ENCODE results near the gene KCNH1. TPM values are rescaled to one million over a fixed set of nuclear protein-coding genes. Genes with fewer than 3 reads are reported as not detected.

The KCNH1 gene
- total RNA-seq, 2 donors from 2014 or later: 0.21 TPM; not detected in 1

GRCh38 chr1:211135342-211135950 is 1.5 kb upstream of the KCNH1 start:
- H3K4me3 ChIP-seq: no peak overlapping the region
- H3K27me3 ChIP-seq (replicated peaks; ENCODE audit: insufficient read depth): no peaks in the 10 kb centered on the region
- no peak for TF ChIP-seq CTCF (IDR thresholded peaks at IDR 0.05)
- no peak for DNase-seq (ENCODE audit: low spot score)
- H3K9me3 ChIP-seq: no peaks in the 10 kb centered on the region
- H3K4me1 ChIP-seq (ENCODE audit: control insufficient read depth in 1 of 2, low read depth in 2 of 2): peaks cover 7 to 17% of the 10 kb centered on the region in 2 donors
- no peaks in the 10 kb centered on the region for H3K36me3 ChIP-seq
- no peak overlapping the region for H3K27ac ChIP-seq
- no peak for ATAC-seq (ENCODE audit: insufficient number of reproducible peaks, low FRiP score, low read depth)

GRCh38 chr1:211133393-211133835 is 534 bp downstream of the KCNH1 start:
- Histone ChIP-seq H3K4me3 (peak overlapping the region; percentile 69), H3K9me3 (no peaks in the 10 kb centered on the region), H3K27me3 (replicated peaks; ENCODE audit: insufficient read depth) (no peaks in the 10 kb centered on the region), H3K27ac (no peak overlapping the region), H3K36me3 (no peaks in the 10 kb centered on the region), H3K4me1 (ENCODE audit: control insufficient read depth in 1 of 2, low read depth in 2 of 2) (peaks cover 7 to 17% of the 10 kb centered on the region in 2 donors)
- TF ChIP-seq CTCF (IDR thresholded peaks at IDR 0.05): no peak
- no peak for DNase-seq (ENCODE audit: low spot score)
- ATAC-seq (ENCODE audit: insufficient number of reproducible peaks, low FRiP score, low read depth): no peak

GRCh38 chr1:211132721-211133392 is 1.1 kb downstream of the KCNH1 start:
- ATAC-seq (ENCODE audit: insufficient number of reproducible peaks, low FRiP score, low read depth): no peak
- H3K27me3 ChIP-seq (replicated peaks; ENCODE audit: insufficient read depth): no peaks in the 10 kb centered on the region
- H3K4me3 ChIP-seq: peak overlapping the region; percentile 69

GRCh38 chr1:211129776-211130175 is 4.2 kb downstream of the KCNH1 start:
- no peaks in the 10 kb centered on the region for H3K9me3 ChIP-seq
- peaks cover 7 to 17% of the 10 kb centered on the region in 2 donors for H3K4me1 ChIP-seq (ENCODE audit: control insufficient read depth in 1 of 2, low read depth in 2 of 2)
- ATAC-seq (ENCODE audit: insufficient number of reproducible peaks, low FRiP score, low read depth) (no peak), DNase-seq (ENCODE audit: low spot score) (no peak)
- no peak for TF ChIP-seq CTCF (IDR thresholded peaks at IDR 0.05)
- H3K27me3 ChIP-seq (replicated peaks; ENCODE audit: insufficient read depth): no peaks in the 10 kb centered on the region
- H3K4me3 ChIP-seq: no peak overlapping the region
- H3K27ac ChIP-seq: no peak overlapping the region
- no peaks in the 10 kb centered on the region for H3K36me3 ChIP-seq

More at GRCh38 chr1:211132721-211133392, 1.1 kb downstream of the KCNH1 start:
- H3K9me3 ChIP-seq: no peaks in the 10 kb centered on the region
- TF ChIP-seq CTCF (IDR thresholded peaks at IDR 0.05): no peak
- no peak overlapping the region for H3K27ac ChIP-seq
- H3K4me1 ChIP-seq (ENCODE audit: control insufficient read depth in 1 of 2, low read depth in 2 of 2): peaks cover 7 to 17% of the 10 kb centered on the region in 2 donors
- no peaks in the 10 kb centered on the region for H3K36me3 ChIP-seq
- DNase-seq (ENCODE audit: low spot score): no peak

- DNase-seq (ENCODE audit: low spot score) (no peak), ATAC-seq (ENCODE audit: insufficient number of reproducible peaks, low FRiP score, low read depth) (no peak)
- Histone ChIP-seq H3K9me3 (no peaks in the 10 kb centered on the region), H3K4me3 (no peak overlapping the region), H3K27ac (no peak overlapping the region), H3K4me1 (ENCODE audit: control insufficient read depth in 1 of 2, low read depth in 2 of 2) (no peaks in the 10 kb centered on the region), H3K36me3 (no peaks in the 10 kb centered on the region), H3K27me3 (replicated peaks; ENCODE audit: insufficient read depth) (no peaks in the 10 kb centered on the region)
- no peak for TF ChIP-seq CTCF (IDR thresholded peaks at IDR 0.05)
Measured at GRCh38 chr1:211127166-211127565, 6.8 kb downstream of the KCNH1 start.

Measured in thoracic aorta (tissue), 2 donors.